K562 (cell line): ENCODE results near the gene PGPEP1. TPM values are rescaled to one million over a fixed set of nuclear protein-coding genes. Genes with fewer than 3 reads are reported as not detected.

Source experiments
- ATAC-seq: fragments of 200-7000 bp; cut with Tn5 transposase; 3 replicates; pipeline ENCODE4 v1.9.1; 2020; ENCODE audit warnings: moderate library complexity
- BruUV-seq: library from RNA; stranded (reverse); fragments of 400-500 nt; replicated peaks from 2 replicates; lab custom pipeline; 2021; lab: Mats Ljungman, UMichigan
- CTCF ChIA-PET: fragments of 300-600 bp; formaldehyde crosslinking; extraction: SDS; loops from one replicate; lab custom pipeline; 2021; ENCODE audit warnings: low intra/inter-chr PET ratio; lab: Yijun Ruan, JAX
- POLR2A ChIA-PET: fragments of 300-600, 350-650 bp; sonication (Branson Sonifier 250); formaldehyde crosslinking; extraction: SDS; loops from one replicate; lab custom pipeline; 2021; ENCODE audit warnings: antibody characterized with exemption, inconsistent platforms; lab: Yijun Ruan, JAX
- DNase-seq, 4 experiments: peaks; one replicate each; pipeline versions ENCODE4 v3.0.0 to v3.0.0-alpha.2; 2011 to 2018; ENCODE audit warnings: low spot score in 3 of 4, mixed read lengths in 3 of 4; ENCODE audit errors: extremely low read depth in 1 of 4
- FAIRE-seq: peaks from 2 replicates; lab custom pipeline; 2011; peaks lifted over from hg19 to GRCh38; lab: Jason Lieb, UNC
- H2AFZ ChIP-seq: 2 replicates; pipeline ENCODE4 v1.6.0; 2011; ENCODE audit warnings: low read depth, low read length, control low read depth, inconsistent platforms
- H3K27ac ChIP-seq: fragments of 200-600 bp; 3 replicates; pipeline ENCODE4 v1.8.0; 2011; ENCODE audit warnings: low read depth, mild to moderate bottlenecking, control low read depth, inconsistent platforms, low read length, moderate library complexity, mixed read lengths; ENCODE audit errors: extremely low read depth
- H3K27me3 ChIP-seq, 2 experiments: fragments of 300-600 bp in 1 of 2; 2 replicates in 1 of 2; 3 replicates in 1 of 2; pipeline versions ENCODE4 v1.6.0 to v1.8.0; 2011; ENCODE audit warnings: inconsistent platforms in 2 of 2, low read length in 2 of 2, mild to moderate bottlenecking in 1 of 2, mixed read lengths in 1 of 2, moderate library complexity in 1 of 2; ENCODE audit not compliant: control insufficient read depth in 2 of 2, insufficient read depth in 2 of 2
- H3K36me3 ChIP-seq: fragments of 300-600 bp; 3 replicates; pipeline ENCODE4 v1.8.0; 2011; ENCODE audit warnings: mild to moderate bottlenecking, low read length, inconsistent platforms; ENCODE audit not compliant: control insufficient read depth, insufficient read depth
- H3K4me1 ChIP-seq, 2 experiments: fragments of 200-600 bp in 1 of 2; replicated peaks in 1 of 2; 2 replicates in 1 of 2; 3 replicates in 1 of 2; pipeline versions ENCODE4 v1.5.1 to v1.8.0; 2011; ENCODE audit warnings: inconsistent platforms in 2 of 2, low read length in 2 of 2, mild to moderate bottlenecking in 1 of 2, mixed read lengths in 1 of 2, moderate library complexity in 1 of 2; ENCODE audit not compliant: control insufficient read depth in 2 of 2, insufficient read depth in 2 of 2
- H3K4me2 ChIP-seq: 2 replicates; pipeline ENCODE4 v1.6.1; 2011; ENCODE audit warnings: low read length, control low read depth, inconsistent platforms, mixed read lengths; ENCODE audit not compliant: insufficient read depth
- H3K4me3 ChIP-seq: fragments of 200-600 bp; sonication (generic), shearing (Covaris generic); 2 replicates; pipeline ENCODE4 v1.5.1; 2016; ENCODE audit warnings: control low read depth, inconsistent platforms
- H3K79me2 ChIP-seq: fragments of 200-600 bp; 3 replicates; pipeline ENCODE4 v1.8.0; 2011; ENCODE audit warnings: low read length, inconsistent platforms; ENCODE audit not compliant: control insufficient read depth, insufficient read depth
- H3K9ac ChIP-seq, 2 experiments: 2 replicates each; pipeline versions ENCODE4 v1.6.0 to v1.6.1; 2011; ENCODE audit warnings: low read depth in 2 of 2, low read length in 2 of 2, control low read depth in 1 of 2, inconsistent platforms in 1 of 2, mild to moderate bottlenecking in 1 of 2, mixed read lengths in 1 of 2; ENCODE audit not compliant: insufficient read depth in 1 of 2
- H3K9me1 ChIP-seq: one replicate; pipeline ENCODE4 v1.6.0; 2011; ENCODE audit warnings: inconsistent platforms, mild to moderate bottlenecking, low read length, moderate library complexity; ENCODE audit not compliant: control insufficient read depth, insufficient read depth
- H3K9me3 ChIP-seq: replicated peaks from 2 replicates; pipeline ENCODE4 v1.5.1; 2011; ENCODE audit warnings: low read depth, low read length, inconsistent platforms; ENCODE audit not compliant: control insufficient read depth, insufficient read depth
- H4K20me1 ChIP-seq: replicated peaks from 2 replicates; pipeline ENCODE4 v1.6.1; 2011; ENCODE audit warnings: low read length, inconsistent platforms, mixed read lengths; ENCODE audit not compliant: control insufficient read depth, insufficient read depth
- ARNT ChIP-seq, 2 experiments: fragments of 450-650 bp; IDR thresholded peaks; 2 replicates each; pipeline ENCODE4 v1.6.1; 2016; ENCODE audit warnings: mild to moderate bottlenecking in 1 of 2
- CCNT2 ChIP-seq: IDR thresholded peaks from 2 replicates; pipeline ENCODE4 v1.6.1; 2011; ENCODE audit warnings: borderline replicate concordance, low read depth, mild to moderate bottlenecking, moderate library complexity, mixed read lengths, low read length; ENCODE audit not compliant: insufficient read length; ENCODE audit errors: extremely low read depth
- CHCHD3 ChIP-seq: fragments of 250-450 bp; sonication (Bioruptor Pico); IDR thresholded peaks from 2 replicates; pipeline ENCODE4 v2.1.2; 2022; ENCODE audit warnings: mild to moderate bottlenecking
- CHD1 ChIP-seq: fragments of 200-600 bp; sonication (generic); IDR thresholded peaks from one replicate; pipeline ENCODE4 v1.6.1; 2012; ENCODE audit warnings: mild to moderate bottlenecking, moderate library complexity, low read length, inconsistent platforms
- RBM25 ChIP-seq: fragments of 200-400 bp; formaldehyde crosslinking; IDR thresholded peaks from 2 replicates; pipeline ENCODE4 v1.6.1; 2018; ENCODE audit warnings: low read length, low read depth, moderate library complexity; ENCODE audit not compliant: severe bottlenecking
- TAF1 ChIP-seq: IDR thresholded peaks from 2 replicates; pipeline ENCODE4 v1.6.1; 2011; ENCODE audit warnings: mild to moderate bottlenecking, low read length, moderate library complexity; ENCODE audit not compliant: insufficient read depth, control insufficient read depth, severe bottlenecking; ENCODE audit errors: extremely low read depth
- THRAP3 ChIP-seq: fragments of 450-650 bp; IDR thresholded peaks from 2 replicates; pipeline ENCODE4 v1.6.1; 2016; ENCODE audit warnings: mild to moderate bottlenecking, inconsistent platforms, borderline replicate concordance
- XRCC5 ChIP-seq: fragments of 200-400 bp; formaldehyde crosslinking; IDR thresholded peaks from 2 replicates; pipeline ENCODE4 v1.6.1; 2017; ENCODE audit warnings: low read depth, mild to moderate bottlenecking, low read length
- YY1 ChIP-seq, 3 experiments: IDR thresholded peaks; 2 replicates each; pipeline ENCODE4 v1.6.1; 2011; ENCODE audit warnings: low read length in 2 of 3, mild to moderate bottlenecking in 2 of 3, moderate library complexity in 2 of 3, borderline replicate concordance in 1 of 3, control low read depth in 1 of 3, low read depth in 1 of 3; ENCODE audit not compliant: insufficient read depth in 3 of 3, insufficient replicate concordance in 2 of 3, control insufficient read depth in 1 of 3, insufficient read length in 1 of 3; ENCODE audit errors: extremely low read depth in 1 of 3
- WGBS: fragments of 100-300 bp; shearing (Covaris generic); methylation state at CpG from one replicate; pipeline ENCODE4 v1.1.6; 2016; ENCODE audit warnings: low coverage, mixed read lengths; ENCODE audit not compliant: insufficient coverage; ENCODE audit errors: missing lambda C conversion rate; 5-methylcytosine and 5-hydroxymethylcytosine counted together
- in situ Hi-C: fragments of 300-500 bp; cut with MboI; formaldehyde crosslinking; loops from 4 replicates; pipeline ENCODE4 v1.15.0; 2018; ENCODE audit warnings: inconsistent platforms, mixed read lengths
- intact Hi-C: fragments of 100-400 bp; cut with micrococcal nuclease; formaldehyde crosslinking; loops from 2 replicates; pipeline ENCODE4 v1.14.2; 2022
- polyA plus RNA-seq, 8 experiments: library from polyadenylated mRNA; depleted of rRNA in 4 of 8; stranded (reverse) in 5 of 8; unstranded in 3 of 8; fragments of >200 nt; fragmentation: Nextera tagmentation in 2 of 8; fragmentation: Illumina TruSeq in 1 of 8; extraction: Ambion mirVana in 2 of 8; extraction: Trizol in 1 of 8; gene quantifications; 2 replicates each; pipeline versions ENCODE4 v1.2.1 to v1.2.3, GENCODE V29; 2011 to 2014; ENCODE audit warnings: inconsistent platforms in 1 of 8, missing spikeins in 1 of 8
- total RNA-seq, 7 experiments: library from RNA; depleted of rRNA in 6 of 7; stranded (reverse); fragments of >200 nt in 6 of 7; fragmentation: Illumina TruSeq in 2 of 7; extraction: Trizol in 2 of 7; gene quantifications; 2 replicates each; pipeline versions ENCODE4 v1.2.1 to v1.2.3, GENCODE V29; 2011 to 2021; ENCODE audit warnings: low replicate concordance in 1 of 7
- TF ChIP-seq, protein P1 (sequence below): fragments of 450-650 bp; IDR thresholded peaks from 2 replicates; pipeline ENCODE4 v1.6.1; 2018; ENCODE audit not compliant: partially characterized antibody
- TF ChIP-seq, protein P2 (sequence below): sonication (generic); formaldehyde crosslinking; IDR thresholded peaks from 2 replicates; pipeline ENCODE4 v1.8.1; 2023; ENCODE audit warnings: mild to moderate bottlenecking, missing genetic modification reagents

PGPEP1 gene
- total and polyA plus RNA-seq, 9 of the 15 experiments (the other 6 are each of a cell fraction or from before 2014, with no cell fraction given), result 10.0 to 69.6 (median 33.5) TPM

DNA sequence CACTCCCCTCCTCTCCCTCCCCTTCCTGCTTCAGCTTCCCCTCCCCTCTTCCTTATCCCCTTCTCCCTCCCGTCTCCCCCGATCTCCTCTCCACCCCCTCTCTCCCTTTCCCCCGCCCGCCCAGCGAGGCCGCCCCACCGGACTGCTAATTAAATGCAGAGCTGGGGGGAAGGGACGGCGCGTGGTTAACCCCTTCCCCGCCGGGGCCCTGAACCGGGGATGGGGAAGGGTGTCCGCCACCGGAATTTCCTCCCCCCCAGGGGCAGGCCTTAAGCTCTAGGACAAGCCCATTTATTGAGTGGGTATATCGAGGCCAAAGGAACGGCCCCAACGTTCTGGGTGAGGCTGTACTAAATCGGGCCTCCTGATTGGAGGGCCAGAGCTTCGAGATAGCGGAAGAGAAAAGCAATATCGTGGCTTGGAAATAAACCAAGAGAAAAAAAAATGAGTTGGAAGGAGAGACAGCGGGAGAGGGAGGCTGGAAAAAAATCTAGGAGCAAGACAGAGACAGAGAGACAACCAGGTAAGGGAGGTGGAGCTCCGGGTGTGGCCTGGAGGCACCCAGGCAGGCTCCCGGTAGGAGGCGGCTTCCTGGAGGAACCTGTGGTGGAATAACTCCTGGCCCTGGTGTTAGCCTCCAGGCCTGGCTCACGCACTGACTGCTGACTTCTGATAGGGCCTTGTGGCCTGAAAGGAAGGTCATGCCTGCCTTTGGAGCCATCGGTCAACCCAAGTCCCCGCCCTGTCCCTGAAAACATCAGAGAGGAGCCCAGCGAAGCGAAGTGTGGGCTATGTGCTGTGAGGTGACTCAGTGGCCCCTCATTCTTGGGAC lies 47.4 kb upstream of the PGPEP1 start (continued):
- TF ChIP-seq YY1 (IDR thresholded peaks at IDR 0.05; ENCODE audit: borderline replicate concordance in 1 of 3, control insufficient read depth in 1 of 3, extremely low read depth in 1 of 3, insufficient read depth in 3 of 3, insufficient read length in 1 of 3, insufficient replicate concordance in 2 of 3, low read depth in 1 of 3, low read length in 2 of 3) (peak in 1 of 3 experiments; percentile 57), CHCHD3 (CRISPR knock-in tag) (no peak), CHD1 (peak; percentile 47)

DNA sequence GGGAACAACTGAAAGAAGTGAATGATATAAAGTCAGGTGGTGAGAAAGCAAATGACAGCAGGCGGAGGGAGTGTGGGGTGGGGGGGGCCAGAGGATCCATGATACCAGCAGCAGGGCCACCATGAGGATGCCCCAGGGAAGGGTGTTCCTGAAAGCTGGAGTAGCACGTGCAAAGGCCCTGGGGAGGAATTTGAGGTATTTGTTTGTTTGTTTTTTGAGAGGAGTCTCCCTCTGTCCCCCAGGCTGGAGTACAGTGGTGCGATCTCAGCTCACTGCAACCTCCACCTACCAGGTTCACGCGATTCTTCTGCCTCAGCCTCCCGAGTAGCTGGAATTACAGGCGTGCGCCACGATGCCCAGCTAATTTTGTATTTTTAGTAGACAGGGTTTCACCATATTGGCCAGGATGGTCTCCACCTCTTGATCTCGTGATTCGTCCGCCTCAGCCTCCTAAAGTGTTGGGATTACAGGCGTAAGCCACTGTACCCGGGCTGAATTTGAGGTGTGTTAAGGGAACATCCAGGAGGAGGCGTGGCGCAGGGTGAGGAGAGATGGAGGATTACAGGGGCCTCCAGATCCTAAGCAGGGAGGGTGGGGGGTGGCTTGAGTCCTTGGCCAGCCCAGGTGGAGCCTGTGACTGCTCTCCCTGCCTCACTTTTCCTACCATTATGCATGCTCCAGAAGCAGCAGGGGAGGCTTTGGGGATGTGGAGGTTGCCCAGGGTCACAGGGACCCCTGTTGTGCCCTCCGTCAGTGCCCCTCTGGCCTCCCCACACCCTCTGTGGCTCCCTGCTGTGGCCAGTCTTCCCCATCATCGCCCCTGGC lies 46.5 kb upstream of the PGPEP1 start:
- ChIA-PET CTCF (interaction anchor here (0.7 kb wide), 1 partner anchor 117 kb away, joined by 3 read pairs; no protein-coding TSS in a partner anchor), POLR2A (interaction anchor here (0.9 to 3.0 kb wide), 8 partner anchors 9 to 94 kb away, joined by 3 to 113 read pairs (median 8); partner anchors contain the start of gene JUND)
- Histone ChIP-seq H3K27me3 (no peaks in the 10 kb centered on the region), H4K20me1 (no peaks in the 10 kb centered on the region), H3K9me1 (no peaks in the 10 kb centered on the region), H3K79me2 (peaks cover 19% of the 10 kb centered on the region; the same call in 2 of the 3 replicates), H3K4me2 (peak overlapping the region; percentile 100), H3K27ac (peak overlapping the region; percentile 98), H3K4me3 (peak overlapping the region; percentile 64), H2AFZ (peak overlapping the region; percentile 85), H3K36me3 (no peaks in the 10 kb centered on the region), H3K4me1 (peaks cover 33 to 53% of the 10 kb centered on the region in 2 experiments), H3K9me3 (no peaks in the 10 kb centered on the region), H3K9ac (peak overlapping the region; percentile 98 to 99)
- intact Hi-C loops (no loop called here), in situ Hi-C loops (no loop called here)
- FAIRE-seq, result no peak
- no peak for ATAC-seq
- WGBS, result 71% methylated on average over 17 of the region's 18 CpGs
- DNase-seq, result peak in 2 of 4 experiments; percentile 9 to 14
- no TSS peak for BruUV-seq
- peak; percentile 82; the same call in 1 of the 2 replicates for TF ChIP-seq THRAP3
- no peak for TF ChIP-seq CCNT2
- TF ChIP-seq, protein P1, sequence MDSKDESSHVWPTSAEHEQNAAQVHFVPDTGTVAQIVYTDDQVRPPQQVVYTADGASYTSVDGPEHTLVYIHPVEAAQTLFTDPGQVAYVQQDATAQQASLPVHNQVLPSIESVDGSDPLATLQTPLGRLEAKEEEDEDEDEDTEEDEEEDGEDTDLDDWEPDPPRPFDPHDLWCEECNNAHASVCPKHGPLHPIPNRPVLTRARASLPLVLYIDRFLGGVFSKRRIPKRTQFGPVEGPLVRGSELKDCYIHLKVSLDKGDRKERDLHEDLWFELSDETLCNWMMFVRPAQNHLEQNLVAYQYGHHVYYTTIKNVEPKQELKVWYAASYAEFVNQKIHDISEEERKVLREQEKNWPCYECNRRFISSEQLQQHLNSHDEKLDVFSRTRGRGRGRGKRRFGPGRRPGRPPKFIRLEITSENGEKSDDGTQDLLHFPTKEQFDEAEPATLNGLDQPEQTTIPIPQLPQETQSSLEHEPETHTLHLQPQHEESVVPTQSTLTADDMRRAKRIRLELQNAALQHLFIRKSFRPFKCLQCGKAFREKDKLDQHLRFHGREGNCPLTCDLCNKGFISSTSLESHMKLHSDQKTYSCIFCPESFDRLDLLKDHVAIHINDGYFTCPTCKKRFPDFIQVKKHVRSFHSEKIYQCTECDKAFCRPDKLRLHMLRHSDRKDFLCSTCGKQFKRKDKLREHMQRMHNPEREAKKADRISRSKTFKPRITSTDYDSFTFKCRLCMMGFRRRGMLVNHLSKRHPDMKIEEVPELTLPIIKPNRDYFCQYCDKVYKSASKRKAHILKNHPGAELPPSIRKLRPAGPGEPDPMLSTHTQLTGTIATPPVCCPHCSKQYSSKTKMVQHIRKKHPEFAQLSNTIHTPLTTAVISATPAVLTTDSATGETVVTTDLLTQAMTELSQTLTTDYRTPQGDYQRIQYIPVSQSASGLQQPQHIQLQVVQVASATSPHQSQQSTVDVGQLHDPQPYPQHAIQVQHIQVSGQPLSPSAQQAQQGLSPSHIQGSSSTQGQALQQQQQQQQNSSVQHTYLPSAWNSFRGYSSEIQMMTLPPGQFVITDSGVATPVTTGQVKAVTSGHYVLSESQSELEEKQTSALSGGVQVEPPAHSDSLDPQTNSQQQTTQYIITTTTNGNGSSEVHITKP, result peak; percentile 51
- TF ChIP-seq, protein P2, sequence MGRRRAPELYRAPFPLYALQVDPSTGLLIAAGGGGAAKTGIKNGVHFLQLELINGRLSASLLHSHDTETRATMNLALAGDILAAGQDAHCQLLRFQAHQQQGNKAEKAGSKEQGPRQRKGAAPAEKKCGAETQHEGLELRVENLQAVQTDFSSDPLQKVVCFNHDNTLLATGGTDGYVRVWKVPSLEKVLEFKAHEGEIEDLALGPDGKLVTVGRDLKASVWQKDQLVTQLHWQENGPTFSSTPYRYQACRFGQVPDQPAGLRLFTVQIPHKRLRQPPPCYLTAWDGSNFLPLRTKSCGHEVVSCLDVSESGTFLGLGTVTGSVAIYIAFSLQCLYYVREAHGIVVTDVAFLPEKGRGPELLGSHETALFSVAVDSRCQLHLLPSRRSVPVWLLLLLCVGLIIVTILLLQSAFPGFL (CRISPR knock-in tag), result no peak
- no peak for TF ChIP-seq XRCC5
- TF ChIP-seq TAF1, result peak; percentile 3
- TF ChIP-seq RBM25, result peak; percentile 54
- TF ChIP-seq ARNT (IDR thresholded peaks at IDR 0.05), result 0 out of 4 replicates have a peak, but pooled peaks of 1 of the 2 experiments have one; percentile 10
